ENCODE measurements around the gene SRPK2. TPM values are rescaled to one million over a fixed set of nuclear protein-coding genes. Genes with fewer than 3 reads are reported as not detected.

Gene SRPK2
- polyA plus RNA-seq, 1 donor = 58.7 TPM

DNA sequence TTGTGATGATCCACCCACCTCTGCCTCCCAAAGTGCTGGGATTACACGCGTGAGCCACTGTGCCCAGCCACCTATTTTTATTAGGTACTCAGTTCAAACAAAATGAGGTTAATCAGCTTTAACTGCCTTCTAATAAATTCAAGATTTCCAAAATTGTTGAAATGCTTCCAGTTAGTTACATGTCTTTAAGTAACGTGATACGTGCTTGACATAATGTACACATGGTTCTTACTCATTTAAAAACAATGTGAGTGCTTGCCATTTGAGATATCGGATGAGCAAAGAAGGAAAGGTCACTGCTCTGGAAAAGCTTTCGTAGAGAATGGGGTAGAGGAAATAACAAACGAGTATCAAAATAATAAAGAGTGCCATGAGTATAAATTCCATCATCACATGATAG lies 291.1 kb downstream of the SRPK2 start:
- no peak for DNase-seq

DNA sequence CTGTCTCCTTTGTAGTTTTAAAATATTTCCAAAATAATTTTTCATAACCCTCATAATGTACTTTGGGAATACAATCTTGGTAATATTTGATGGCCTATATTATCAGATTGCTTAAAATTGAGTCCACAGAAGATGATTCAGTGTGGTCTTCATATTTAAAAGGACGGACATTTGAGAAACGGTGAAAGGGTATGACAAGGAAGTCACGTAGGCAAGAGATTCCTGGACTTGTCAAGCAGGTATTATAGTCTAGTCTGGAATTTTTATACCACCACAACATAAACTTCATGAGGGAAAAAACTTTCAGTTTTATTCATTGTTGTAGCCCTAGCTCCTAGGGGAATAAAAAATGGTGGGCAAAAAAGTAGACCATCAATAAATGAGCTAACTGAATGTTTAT lies 292.4 kb downstream of the SRPK2 start:
- no peak for DNase-seq

DNA sequence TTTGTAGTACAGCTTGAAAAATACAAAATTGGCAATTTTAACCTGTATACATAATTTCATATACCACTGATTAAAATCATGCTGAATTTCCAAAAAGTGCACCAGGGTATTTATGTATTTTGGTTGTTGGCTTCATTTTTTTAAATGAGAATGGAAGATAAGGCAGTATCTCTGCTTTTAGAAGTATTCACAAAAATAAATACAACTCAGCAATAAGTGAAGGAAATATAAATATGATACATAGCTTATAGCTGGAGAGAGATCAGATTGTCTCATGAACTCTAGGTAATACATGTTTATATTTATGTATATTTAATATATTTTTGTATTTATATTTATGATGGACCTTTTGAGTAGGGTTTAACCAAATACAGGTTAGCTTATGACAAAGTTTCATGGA lies 293.8 kb downstream of the SRPK2 start:
- no peak for DNase-seq

DNA sequence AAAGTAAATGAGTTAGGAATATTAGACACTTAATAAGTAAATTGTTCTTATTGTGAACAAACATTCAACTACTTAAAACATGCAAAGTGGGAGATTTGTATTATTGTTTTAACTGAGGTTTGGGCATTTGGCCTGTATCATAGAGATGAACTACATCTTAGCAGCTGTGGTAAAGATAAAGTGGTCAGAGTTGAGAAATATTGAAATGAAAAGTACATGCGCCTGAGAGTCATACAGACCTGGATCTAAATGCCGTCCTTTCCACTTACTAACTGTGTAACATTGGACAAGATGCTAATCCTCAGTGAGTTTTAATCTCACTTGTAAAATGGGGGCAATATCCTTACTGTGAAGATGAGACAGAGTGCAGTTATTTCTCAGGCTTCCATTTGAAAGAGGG lies 300.3 kb downstream of the SRPK2 start:
- no peak for DNase-seq

DNA sequence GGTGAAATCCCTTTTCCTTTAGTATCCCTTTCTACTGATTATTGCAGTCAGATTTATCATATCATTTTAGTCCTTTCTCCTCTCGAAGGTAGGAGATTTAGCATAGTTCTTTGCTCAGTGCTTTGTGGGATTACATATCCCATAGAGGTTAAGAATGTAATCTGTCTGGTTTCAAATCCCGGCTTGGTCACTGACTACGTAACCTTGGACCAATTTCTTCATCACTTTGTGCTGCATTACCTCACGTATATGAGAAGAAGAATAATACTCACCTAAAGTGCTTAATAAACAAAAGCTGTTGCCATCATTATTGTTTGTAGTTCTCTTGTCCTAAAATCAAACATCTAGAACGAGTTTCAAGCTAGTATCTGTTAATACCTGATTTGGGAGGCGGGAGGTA lies 300.7 kb downstream of the SRPK2 start:
- no peak for DNase-seq

DNA sequence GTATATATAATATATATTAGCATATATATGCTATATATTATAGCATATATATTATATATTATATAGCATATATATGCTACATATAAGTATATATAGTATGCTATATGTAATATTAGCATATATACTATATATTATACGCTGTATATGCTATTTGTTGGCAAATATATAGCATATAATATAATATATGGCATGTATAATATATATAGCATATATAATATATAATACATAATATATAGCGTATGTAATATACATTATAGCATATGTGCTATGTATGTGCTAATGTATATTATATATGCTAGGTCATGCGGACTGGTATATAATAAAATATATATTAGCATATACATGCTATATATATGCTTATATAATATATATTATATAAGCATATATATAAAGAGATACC lies 301.9 kb downstream of the SRPK2 start:
- DNase-seq = no peak

DNA sequence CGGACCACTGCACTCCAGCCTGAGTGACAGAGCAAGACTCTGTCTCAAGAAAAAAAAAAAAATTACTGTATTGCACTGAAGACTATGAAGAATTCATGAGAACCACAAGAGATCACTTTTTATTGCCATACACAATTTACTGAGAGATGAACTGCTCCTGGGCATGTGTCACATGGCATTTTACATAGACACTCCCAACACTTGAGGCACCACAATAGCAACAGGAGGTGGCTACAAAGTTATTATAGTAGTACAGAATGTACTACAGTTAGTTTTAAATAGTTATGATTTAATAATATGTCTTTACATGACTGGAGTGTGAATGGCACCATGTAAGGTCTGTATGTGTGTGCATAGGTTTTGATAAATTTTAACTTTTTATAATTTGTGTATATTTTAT lies 304.1 kb downstream of the SRPK2 start:
- no peak for DNase-seq

DNA sequence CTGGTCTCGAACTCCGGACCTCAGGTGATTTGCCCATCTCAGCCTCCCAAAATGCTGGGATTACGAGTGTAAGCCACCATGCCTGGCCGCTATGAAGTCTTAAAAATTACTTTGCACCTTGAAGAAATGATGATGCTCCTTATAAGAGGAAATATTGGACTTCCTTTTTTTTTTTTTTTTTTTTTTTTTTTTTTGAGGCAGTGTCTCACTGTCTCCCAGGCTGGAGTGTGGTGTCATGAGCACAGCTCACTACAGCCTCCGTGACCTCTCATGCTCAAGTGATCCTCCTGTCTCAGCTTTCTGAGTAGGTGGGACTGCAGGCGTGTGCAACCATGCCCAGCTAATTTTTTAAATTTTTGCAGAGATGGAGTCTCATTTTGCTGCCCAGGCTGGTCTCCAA lies 309.4 kb downstream of the SRPK2 start:
- no peak for DNase-seq

DNA sequence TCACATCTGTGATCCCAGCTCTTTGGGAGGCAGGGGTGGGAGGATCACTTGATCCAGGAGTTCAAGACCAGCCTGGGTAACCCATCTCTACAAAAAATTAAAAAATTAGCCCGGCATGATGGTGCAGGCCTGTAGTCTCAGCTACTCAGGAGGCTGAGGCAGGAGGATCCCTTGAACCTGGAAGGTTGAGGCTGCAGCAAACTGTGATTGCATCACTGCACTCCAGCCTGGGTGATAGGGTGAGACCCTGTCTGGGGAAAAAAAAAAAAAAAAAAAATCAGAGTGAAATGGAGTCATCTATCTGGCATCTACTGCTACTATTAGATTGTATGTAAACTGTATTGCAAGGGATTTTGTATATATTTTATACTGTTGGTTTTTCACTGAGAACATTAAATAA lies 315.6 kb downstream of the SRPK2 start:
- no peak for DNase-seq

DNA sequence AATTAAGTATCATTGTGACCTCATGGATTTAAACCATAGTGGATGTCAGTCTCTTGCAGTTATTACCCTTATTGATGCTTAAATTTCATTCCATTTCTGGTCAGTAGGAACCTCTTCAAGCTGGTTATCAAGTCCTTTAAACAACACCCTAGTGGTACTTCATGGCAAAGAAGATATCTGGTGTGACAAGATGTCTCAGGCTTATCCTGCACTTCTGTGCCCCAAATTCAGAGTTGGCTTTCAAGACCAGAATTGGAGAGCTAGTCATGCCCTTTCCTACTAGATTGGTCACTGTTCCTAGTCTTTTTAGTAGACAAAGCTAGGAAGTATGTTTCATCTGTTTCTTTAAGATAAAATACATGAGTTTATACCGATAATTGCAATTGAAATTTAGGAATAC lies 319.8 kb downstream of the SRPK2 start:
- no peak for DNase-seq

DNA sequence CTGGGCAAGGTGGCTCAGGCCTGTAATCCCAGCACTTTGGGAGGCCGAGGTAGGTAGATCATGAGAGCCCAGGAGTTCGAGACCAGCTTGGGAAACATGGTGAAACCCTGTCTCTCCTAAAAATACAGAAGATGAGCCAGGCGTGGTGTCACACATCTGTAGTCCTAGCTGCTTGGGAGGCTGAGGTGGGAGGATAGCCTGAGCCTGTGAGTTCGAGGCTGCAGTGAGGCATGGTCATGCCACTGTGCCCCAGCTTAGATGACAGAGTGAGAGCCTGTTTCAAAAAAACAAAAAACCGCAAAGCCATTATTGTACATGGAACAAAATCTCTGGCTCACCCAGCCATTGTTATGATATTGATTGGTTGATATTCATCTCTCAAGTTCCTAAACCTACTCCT lies 321.0 kb downstream of the SRPK2 start:
- DNase-seq = no peak

Other genes with a start within 250 kb of the SRPK2 start
- gene PUS7, start 133.3 kb upstream of the SRPK2 start, polyA plus RNA-seq (ENCODE audit: insufficient read length) = 25.4 TPM
- gene RINT1, start 143.3 kb upstream of the SRPK2 start, polyA plus RNA-seq (ENCODE audit: insufficient read length) = 29.4 TPM
- gene EFCAB10, start 192.6 kb upstream of the SRPK2 start, polyA plus RNA-seq (ENCODE audit: insufficient read length) = 2.2 TPM